Tibial nerve (tissue), 3 donors: Measurements from ENCODE around the gene CLNK.

ENCODE experiments used
- POLR2A ChIP-seq, 2 donors: fragments of 450-650 bp; IDR thresholded peaks; one replicate each; pipeline ENCODE4 v1.6.1; 2017; ENCODE audit warnings: antibody characterized with exemption in 2 of 2, mild to moderate bottlenecking in 2 of 2, moderate library complexity in 2 of 2
- TF ChIP-seq, protein P1 (sequence below), 5 experiments: fragments of 200-600 bp in 3 of 5; fragments of 450-650 bp in 2 of 5; sonication (generic) in 3 of 5; IDR thresholded peaks; one replicate each; pipeline ENCODE4 v1.5.1; 2016 to 2019; ENCODE audit warnings: antibody characterized with exemption in 5 of 5, mild to moderate bottlenecking in 3 of 5, moderate library complexity in 2 of 5

DNA sequence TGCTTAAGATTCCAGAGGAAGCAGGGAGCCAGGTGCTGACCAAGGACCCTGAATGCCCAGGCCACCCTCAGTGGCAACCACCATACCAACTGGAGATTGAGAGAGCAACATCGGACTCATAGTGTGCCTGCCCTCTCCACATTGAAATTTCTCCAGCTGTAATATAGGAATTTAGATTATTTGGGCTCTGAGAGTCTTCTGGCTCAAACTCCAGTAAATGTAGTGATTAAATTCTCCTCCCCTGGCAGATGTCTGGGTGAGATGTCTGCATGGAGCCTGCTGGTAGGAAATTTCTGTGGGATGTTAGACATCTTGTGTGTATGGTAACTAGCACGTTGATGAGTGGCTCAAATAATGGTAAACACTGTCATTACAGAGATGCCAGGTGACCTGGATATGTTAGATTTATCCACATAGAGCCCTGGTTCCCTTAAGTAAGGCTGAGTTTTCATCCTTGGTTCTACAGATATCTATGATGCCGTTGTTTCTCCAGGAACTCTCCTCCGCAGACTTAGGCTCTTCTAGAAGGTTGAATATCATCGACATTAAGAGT is 70.6 kb downstream of the CLNK start:
- TF ChIP-seq, protein P1, sequence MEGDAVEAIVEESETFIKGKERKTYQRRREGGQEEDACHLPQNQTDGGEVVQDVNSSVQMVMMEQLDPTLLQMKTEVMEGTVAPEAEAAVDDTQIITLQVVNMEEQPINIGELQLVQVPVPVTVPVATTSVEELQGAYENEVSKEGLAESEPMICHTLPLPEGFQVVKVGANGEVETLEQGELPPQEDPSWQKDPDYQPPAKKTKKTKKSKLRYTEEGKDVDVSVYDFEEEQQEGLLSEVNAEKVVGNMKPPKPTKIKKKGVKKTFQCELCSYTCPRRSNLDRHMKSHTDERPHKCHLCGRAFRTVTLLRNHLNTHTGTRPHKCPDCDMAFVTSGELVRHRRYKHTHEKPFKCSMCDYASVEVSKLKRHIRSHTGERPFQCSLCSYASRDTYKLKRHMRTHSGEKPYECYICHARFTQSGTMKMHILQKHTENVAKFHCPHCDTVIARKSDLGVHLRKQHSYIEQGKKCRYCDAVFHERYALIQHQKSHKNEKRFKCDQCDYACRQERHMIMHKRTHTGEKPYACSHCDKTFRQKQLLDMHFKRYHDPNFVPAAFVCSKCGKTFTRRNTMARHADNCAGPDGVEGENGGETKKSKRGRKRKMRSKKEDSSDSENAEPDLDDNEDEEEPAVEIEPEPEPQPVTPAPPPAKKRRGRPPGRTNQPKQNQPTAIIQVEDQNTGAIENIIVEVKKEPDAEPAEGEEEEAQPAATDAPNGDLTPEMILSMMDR (IDR thresholded peaks at IDR 0.05): no peak
- no peak for TF ChIP-seq POLR2A (IDR thresholded peaks at IDR 0.05)
